AG08396 (cell line): ENCODE results near the gene CRACR2A.

Experiments used
- DNase-seq: peaks from one replicate; pipeline ENCODE4 v3.0.0; 2012; ENCODE audit warnings: low spot score, mixed read lengths

CRACR2A gene

GRCh38 chr12:3752741-3753486 is at the start of gene CRACR2A:
TSS of gene CRACR2A (minus strand) at chr12:3753109. CDS start at chr12:3696999, 56,110 bp downstream.
- peak; percentile 88 for DNase-seq

GRCh38 chr12:3797531-3798048 is 44.7 kb upstream of the CRACR2A start:
- no peak for DNase-seq

GRCh38 chr12:3795492-3796133 is 42.7 kb upstream of the CRACR2A start:
- no peak for DNase-seq

GRCh38 chr12:3795066-3795465 is 42.2 kb upstream of the CRACR2A start:
- DNase-seq = no peak

- DNase-seq = no peak
Observed at GRCh38 chr12:3792623-3793288, 39.8 kb upstream of the CRACR2A start.

GRCh38 chr12:3791256-3791874 is 38.5 kb upstream of the CRACR2A start:
- no peak for DNase-seq

- no peak for DNase-seq
Observed at GRCh38 chr12:3790642-3791041, 37.7 kb upstream of the CRACR2A start.

GRCh38 chr12:3789838-3790237 is 36.9 kb upstream of the CRACR2A start:
- no peak for DNase-seq

- peak; percentile 56 for DNase-seq
Observed at GRCh38 chr12:3777206-3777809, 24.4 kb upstream of the CRACR2A start.

GRCh38 chr12:3775385-3776035 is 22.6 kb upstream of the CRACR2A start:
- DNase-seq = no peak

- DNase-seq = no peak
Observed at GRCh38 chr12:3772380-3772779, 19.5 kb upstream of the CRACR2A start.

GRCh38 chr12:3771853-3772252 is 18.9 kb upstream of the CRACR2A start:
- DNase-seq = no peak

GRCh38 chr12:3770891-3771290 is 18.0 kb upstream of the CRACR2A start:
- no peak for DNase-seq

GRCh38 chr12:3768911-3769447 is 16.1 kb upstream of the CRACR2A start:
- DNase-seq = no peak

- no peak for DNase-seq
Observed at GRCh38 chr12:3761116-3761735, 8.3 kb upstream of the CRACR2A start.

- no peak for DNase-seq
Observed at GRCh38 chr12:3759878-3760277, 7.0 kb upstream of the CRACR2A start.

GRCh38 chr12:3757261-3757660 is 4.4 kb upstream of the CRACR2A start:
- no peak for DNase-seq

- DNase-seq = no peak
Observed at GRCh38 chr12:3755898-3756297, 3.0 kb upstream of the CRACR2A start.

- no peak for DNase-seq
Observed at GRCh38 chr12:3753544-3754284, 805 bp upstream of the CRACR2A start.

- DNase-seq = peak; percentile 47
Observed at GRCh38 chr12:3752096-3752709, 706 bp downstream of the CRACR2A start.
